IPS-NIHi11 (cell line): ENCODE measurements around the gene NFATC4.
A peak's percentile ranks its signal among the peaks of the same experiment; 100 is the strongest.

Source experiments
- DNase-seq: peaks from one replicate; pipeline ENCODE4 v3.0.0; 2012; ENCODE audit warnings: mixed read lengths, low spot score

The NFATC4 gene

GRCh38 chr14:24411443-24412389 lies 43.7 kb downstream of the NFATC4 start:
- DNase-seq = peak; percentile 71

- DNase-seq = no peak
Observed at GRCh38 chr14:24414077-24414476, 46.1 kb downstream of the NFATC4 start.

GRCh38 chr14:24414732-24415420 lies 46.9 kb downstream of the NFATC4 start:
- DNase-seq = no peak

- no peak for DNase-seq
Observed at GRCh38 chr14:24415421-24416253, 47.7 kb downstream of the NFATC4 start.

GRCh38 chr14:24416254-24416931 lies 48.4 kb downstream of the NFATC4 start:
- DNase-seq = no peak

- no peak for DNase-seq
Observed at GRCh38 chr14:24416932-24417619, 49.1 kb downstream of the NFATC4 start.

GRCh38 chr14:24417832-24418491 lies 50.0 kb downstream of the NFATC4 start:
- no peak for DNase-seq

- no peak for DNase-seq
Observed at GRCh38 chr14:24418492-24418873, 50.5 kb downstream of the NFATC4 start.

GRCh38 chr14:24422261-24422660 lies 54.3 kb downstream of the NFATC4 start:
- DNase-seq = no peak

GRCh38 chr14:24422694-24423601 lies 55.0 kb downstream of the NFATC4 start:
- no peak for DNase-seq

GRCh38 chr14:24425704-24426103 lies 57.7 kb downstream of the NFATC4 start:
- no peak for DNase-seq

- DNase-seq = no peak
Observed at GRCh38 chr14:24426150-24426911, 58.3 kb downstream of the NFATC4 start.

- no peak for DNase-seq
Observed at GRCh38 chr14:24426912-24427536, 59.0 kb downstream of the NFATC4 start.

- DNase-seq = no peak
Observed at GRCh38 chr14:24427537-24428508, 59.8 kb downstream of the NFATC4 start.

GRCh38 chr14:24428628-24429394 lies 60.8 kb downstream of the NFATC4 start:
- DNase-seq = no peak
